ENCODE measurements around the gene SLC22A23. TPM values are rescaled to one million over a fixed set of nuclear protein-coding genes. Genes with fewer than 3 reads are reported as not detected.

The SLC22A23 gene
- total and polyA plus RNA-seq, 4 donors: 4.9 to 45.4 (median 19.7) TPM

GRCh38 chr6:3303795-3304411 lies 152.9 kb downstream of the SLC22A23 start:
- Histone ChIP-seq H3K9ac (ENCODE audit: low read depth in 1 of 2, low read length in 2 of 2) (no peak overlapping the region), H3K27me3 (ENCODE audit: control insufficient read depth in 4 of 4, insufficient read depth in 4 of 4, low read length in 3 of 4) (no peaks in the 10 kb centered on the region), H3K9me3 (ENCODE audit: control insufficient read depth in 4 of 4, low read length in 3 of 4) (no peaks in the 10 kb centered on the region), H3K4me1 (ENCODE audit: control insufficient read depth in 4 of 4, insufficient read depth in 4 of 4, low read length in 3 of 4) (no peaks in the 10 kb centered on the region), H3K4me3 (ENCODE audit: low read depth in 1 of 3, low read length in 3 of 3) (no peak overlapping the region), H3K27ac (ENCODE audit: low read depth in 1 of 2, low read length in 2 of 2) (no peak overlapping the region), H3K36me3 (ENCODE audit: control insufficient read depth in 4 of 4, insufficient read depth in 3 of 4, low read depth in 1 of 4, low read length in 3 of 4) (peaks cover 4 to 24% (median 13%) of the 10 kb centered on the region in 4 donors)
- DNase-seq (ENCODE audit: low spot score): no peak
- TF ChIP-seq, protein P1, sequence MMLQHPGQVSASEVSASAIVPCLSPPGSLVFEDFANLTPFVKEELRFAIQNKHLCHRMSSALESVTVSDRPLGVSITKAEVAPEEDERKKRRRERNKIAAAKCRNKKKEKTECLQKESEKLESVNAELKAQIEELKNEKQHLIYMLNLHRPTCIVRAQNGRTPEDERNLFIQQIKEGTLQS (IDR thresholded peaks at IDR 0.05): no peak
- no peak for TF ChIP-seq TAF1 (conservative IDR thresholded peaks at IDR 0.05)
- TF ChIP-seq HNF4A (conservative IDR thresholded peaks at IDR 0.05): no peak
- no peak for TF ChIP-seq SP1 (IDR thresholded peaks at IDR 0.05)
- TF ChIP-seq EGR1 (IDR thresholded peaks at IDR 0.05; ENCODE audit: low read depth in 2 of 2): no peak
- no peak for TF ChIP-seq HNF4G (IDR thresholded peaks at IDR 0.05)
- 91% methylated on average over 3 of the region's 3 CpGs for WGBS

DNA sequence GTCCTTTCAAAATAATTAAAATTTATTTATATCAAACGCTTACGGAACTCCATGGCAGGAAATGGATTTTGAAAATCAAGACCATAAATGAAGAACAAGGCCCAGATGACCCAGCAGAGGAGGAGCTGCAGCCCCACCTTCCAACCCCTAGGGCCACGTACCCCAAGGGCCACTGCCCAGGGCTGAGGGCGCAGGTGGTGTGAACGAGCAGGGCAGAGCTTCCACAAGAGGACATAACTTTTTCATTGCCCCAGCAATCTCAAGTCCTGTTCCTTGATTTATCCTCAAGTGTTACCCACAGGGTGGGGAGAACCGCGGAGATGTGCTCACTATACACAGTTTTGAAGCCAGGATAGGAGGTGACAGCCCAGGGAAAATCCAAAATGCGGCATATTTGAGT lies 155.3 kb downstream of the SLC22A23 start:
- Histone ChIP-seq H3K27ac (ENCODE audit: low read depth in 1 of 2, low read length in 2 of 2) (no peak overlapping the region), H3K36me3 (ENCODE audit: control insufficient read depth in 4 of 4, insufficient read depth in 3 of 4, low read depth in 1 of 4, low read length in 3 of 4) (peaks cover 2 to 17% (median 9%) of the 10 kb centered on the region in 4 donors), H3K9me3 (ENCODE audit: control insufficient read depth in 4 of 4, low read length in 3 of 4) (no peaks in the 10 kb centered on the region), H3K4me1 (ENCODE audit: control insufficient read depth in 4 of 4, insufficient read depth in 4 of 4, low read length in 3 of 4) (peaks cover 0 to 9% (median 2%) of the 10 kb centered on the region in 4 donors), H3K9ac (ENCODE audit: low read depth in 1 of 2, low read length in 2 of 2) (no peak overlapping the region), H3K27me3 (ENCODE audit: control insufficient read depth in 4 of 4, insufficient read depth in 4 of 4, low read length in 3 of 4) (no peaks in the 10 kb centered on the region), H3K4me3 (ENCODE audit: low read depth in 1 of 3, low read length in 3 of 3) (no peak overlapping the region)
- TF ChIP-seq, protein P1 (IDR thresholded peaks at IDR 0.05): no peak
- TF ChIP-seq SP1 (IDR thresholded peaks at IDR 0.05): no peak
- no peak for TF ChIP-seq MAX (IDR thresholded peaks at IDR 0.05)
- no peak for TF ChIP-seq YY1 (IDR thresholded peaks at IDR 0.05)
- no peak for TF ChIP-seq RXRA (IDR thresholded peaks at IDR 0.05)
- TF ChIP-seq ZBTB33 (IDR thresholded peaks at IDR 0.05): no peak
- TF ChIP-seq GABPA (IDR thresholded peaks at IDR 0.05 in 1 of 2, conservative IDR thresholded peaks at IDR 0.05 in 1 of 2): no peak
- TF ChIP-seq EGR1 (IDR thresholded peaks at IDR 0.05; ENCODE audit: low read depth in 2 of 2): no peak
- no peak for TF ChIP-seq FOXA1 (IDR thresholded peaks at IDR 0.05)
- no peak for TF ChIP-seq HNF4G (IDR thresholded peaks at IDR 0.05)
- no peak for TF ChIP-seq RAD21 (IDR thresholded peaks at IDR 0.05)
- TF ChIP-seq NR2F2 (IDR thresholded peaks at IDR 0.05): no peak
- no peak for TF ChIP-seq CTCF (IDR thresholded peaks at IDR 0.05; ENCODE audit: low read depth, low read length, missing input control)
- TF ChIP-seq REST (IDR thresholded peaks at IDR 0.05): no peak
- 97% methylated on average over 8 of the region's 8 CpGs for WGBS
- no peak for DNase-seq (ENCODE audit: low spot score)
